GM10266 (cell line): ENCODE results near the gene FAM13A.
"Not testable (repeated sequence)": the region's sequence is repeated elsewhere in the genome, so short reads cannot be mapped to it uniquely, and the experiment has no call there.

Experiments used
- DNase-seq: peaks from one replicate; pipeline ENCODE4 v3.0.0; 2012; ENCODE audit errors: extremely low spot score
- CTCF ChIP-seq: IDR thresholded peaks from 2 replicates; pipeline ENCODE4 v1.5.1; 2012; ENCODE audit warnings: mild to moderate bottlenecking, low read depth; ENCODE audit not compliant: control insufficient read depth, insufficient read depth; ENCODE audit errors: missing control alignments

FAM13A gene

GRCh38 chr4:88897180-88897579 is 159.8 kb downstream of the FAM13A start:
- no peak for TF ChIP-seq CTCF
- DNase-seq, result no peak

- no peak for DNase-seq
- TF ChIP-seq CTCF, result no peak
Measured at GRCh38 chr4:88893961-88894360, 163.0 kb downstream of the FAM13A start.

- DNase-seq, result no peak
- no peak for TF ChIP-seq CTCF
Measured at GRCh38 chr4:88892646-88893045, 164.3 kb downstream of the FAM13A start.

GRCh38 chr4:88891636-88892035 is 165.3 kb downstream of the FAM13A start:
- DNase-seq, result no peak
- no peak for TF ChIP-seq CTCF

GRCh38 chr4:88887409-88887808 is 169.6 kb downstream of the FAM13A start:
- not testable (repeated sequence) for DNase-seq

- DNase-seq, result no peak
Measured at GRCh38 chr4:88881227-88881569, 175.8 kb downstream of the FAM13A start.

GRCh38 chr4:88880501-88881226 is 176.3 kb downstream of the FAM13A start:
- TF ChIP-seq CTCF, result no peak
- no peak for DNase-seq

More at GRCh38 chr4:88881227-88881569, 175.8 kb downstream of the FAM13A start:
- no peak for TF ChIP-seq CTCF

GRCh38 chr4:88879991-88880390 is 177.0 kb downstream of the FAM13A start:
- no peak for DNase-seq
- no peak for TF ChIP-seq CTCF
